PC-9 (cell line): ENCODE data around the gene ADGRA1. TPM values are rescaled to one million over a fixed set of nuclear protein-coding genes. Genes with fewer than 3 reads are reported as not detected.

Source experiments
- BruUV-seq: library from RNA; stranded (reverse); fragments of 400-500 nt; replicated peaks from 2 replicates; lab custom pipeline; 2021; lab: Mats Ljungman, UMichigan
- CTCF ChIA-PET: fragments of 300-600 bp; sonication (Branson Sonifier 250); formaldehyde crosslinking; loops from one replicate; lab custom pipeline; 2022; ENCODE audit warnings: antibody characterized with exemption; lab: Charles Lee
- POLR2A ChIA-PET: fragments of 300-600 bp; sonication (Branson Sonifier 250); formaldehyde crosslinking; loops from one replicate; lab custom pipeline; 2022; ENCODE audit warnings: antibody characterized with exemption; ENCODE audit not compliant: unreplicated experiment; lab: Charles Lee
- DNase-seq, 2 experiments: peaks; one replicate each; pipeline versions ENCODE4 v3.0.0 to v3.0.0-alpha.2; 2015 to 2022; ENCODE audit warnings: mixed read lengths in 1 of 2
- H2AFZ ChIP-seq: fragments of 200-600 bp; sonication (generic); 2 replicates; pipeline ENCODE4 v1.8.1; 2017; ENCODE audit warnings: antibody characterized with exemption
- H3F3A ChIP-seq: fragments of 200-600 bp; sonication (generic); 2 replicates; pipeline ENCODE4 v1.8.1; 2017; ENCODE audit warnings: antibody characterized with exemption, mild to moderate bottlenecking, low read depth; ENCODE audit not compliant: insufficient read depth
- H3K27ac ChIP-seq: fragments of 200-600 bp; sonication (generic); 2 replicates; pipeline ENCODE4 v1.6.1; 2016; ENCODE audit warnings: mixed run types
- H3K27me3 ChIP-seq: fragments of 200-600 bp; sonication (generic); 2 replicates; pipeline ENCODE4 v1.6.1; 2016; ENCODE audit warnings: low read depth, mixed run types; ENCODE audit not compliant: insufficient read depth
- H3K36me3 ChIP-seq: fragments of 200-600 bp; sonication (generic); 2 replicates; pipeline ENCODE4 v1.6.1; 2016; ENCODE audit warnings: low read depth, mixed run types
- H3K4me1 ChIP-seq: fragments of 200-600 bp; sonication (generic); replicated peaks from 2 replicates; pipeline ENCODE4 v1.6.1; 2016; ENCODE audit warnings: mixed run types; ENCODE audit not compliant: insufficient read depth
- H3K4me2 ChIP-seq: fragments of 200-600 bp; sonication (generic); 2 replicates; pipeline ENCODE4 v1.6.1; 2017; ENCODE audit warnings: mixed run types
- H3K4me3 ChIP-seq: fragments of 200-600 bp; sonication (generic); 2 replicates; pipeline ENCODE4 v1.6.1; 2016; ENCODE audit warnings: mixed run types
- H3K79me2 ChIP-seq: fragments of 200-600 bp; sonication (generic); 2 replicates; pipeline ENCODE4 v1.6.1; 2017; ENCODE audit warnings: low read depth, mixed run types
- H3K9me2 ChIP-seq: fragments of 200-600 bp; sonication (generic); 2 replicates; pipeline ENCODE4 v1.8.1; 2017; ENCODE audit warnings: mild to moderate bottlenecking; ENCODE audit not compliant: insufficient read depth
- H3K9me3 ChIP-seq: fragments of 200-600 bp; sonication (generic); 2 replicates; pipeline ENCODE4 v1.8.1; 2016; ENCODE audit warnings: low read depth; ENCODE audit not compliant: insufficient read depth
- H4K20me1 ChIP-seq: fragments of 200-600 bp; sonication (generic); 2 replicates; pipeline ENCODE4 v1.8.1; 2017; ENCODE audit not compliant: insufficient read depth
- EZH2 ChIP-seq: fragments of 200-600 bp; sonication (generic); IDR thresholded peaks from 2 replicates; pipeline ENCODE4 v1.8.0; 2017; ENCODE audit warnings: antibody characterized with exemption, low read depth
- intact Hi-C: fragments of 100-400 bp; cut with micrococcal nuclease; formaldehyde crosslinking; loops from one replicate; pipeline ENCODE4 v1.10.0; 2022; ENCODE audit not compliant: unreplicated experiment
- total RNA-seq: library from RNA; stranded (reverse); gene quantifications from 2 replicates; pipeline ENCODE4 v1.2.3, GENCODE V29; 2021
- TF ChIP-seq, protein P1 (sequence below): fragments of 200-600 bp; sonication (generic); conservative IDR thresholded peaks from 2 replicates; pipeline ENCODE4 v1.6.1; 2017; ENCODE audit warnings: mixed run types, antibody characterized with exemption, mild to moderate bottlenecking, moderate library complexity

The ADGRA1 gene
- total RNA-seq, 1 experiment from 2014 or later, result not detected

- Histone ChIP-seq H2AFZ (no peak overlapping the region), H3K9me3 (no peaks in the 10 kb centered on the region), H3K4me1 (no peaks in the 10 kb centered on the region), H3K9me2 (no peaks in the 10 kb centered on the region), H3K79me2 (no peaks in the 10 kb centered on the region), H3F3A (no peaks in the 10 kb centered on the region), H3K36me3 (no peaks in the 10 kb centered on the region), H3K27ac (no peak overlapping the region), H4K20me1 (no peaks in the 10 kb centered on the region), H3K4me2 (no peak overlapping the region), H3K27me3 (peaks cover 25% of the 10 kb centered on the region; the same call in 1 of the 2 replicates), H3K4me3 (no peak overlapping the region)
- POLR2A ChIA-PET, result no interaction called here
- no TSS peak for BruUV-seq
- no peak for DNase-seq
- CTCF ChIA-PET, result no interaction called here
- TF ChIP-seq EZH2, result no peak
- TF ChIP-seq, protein P1, sequence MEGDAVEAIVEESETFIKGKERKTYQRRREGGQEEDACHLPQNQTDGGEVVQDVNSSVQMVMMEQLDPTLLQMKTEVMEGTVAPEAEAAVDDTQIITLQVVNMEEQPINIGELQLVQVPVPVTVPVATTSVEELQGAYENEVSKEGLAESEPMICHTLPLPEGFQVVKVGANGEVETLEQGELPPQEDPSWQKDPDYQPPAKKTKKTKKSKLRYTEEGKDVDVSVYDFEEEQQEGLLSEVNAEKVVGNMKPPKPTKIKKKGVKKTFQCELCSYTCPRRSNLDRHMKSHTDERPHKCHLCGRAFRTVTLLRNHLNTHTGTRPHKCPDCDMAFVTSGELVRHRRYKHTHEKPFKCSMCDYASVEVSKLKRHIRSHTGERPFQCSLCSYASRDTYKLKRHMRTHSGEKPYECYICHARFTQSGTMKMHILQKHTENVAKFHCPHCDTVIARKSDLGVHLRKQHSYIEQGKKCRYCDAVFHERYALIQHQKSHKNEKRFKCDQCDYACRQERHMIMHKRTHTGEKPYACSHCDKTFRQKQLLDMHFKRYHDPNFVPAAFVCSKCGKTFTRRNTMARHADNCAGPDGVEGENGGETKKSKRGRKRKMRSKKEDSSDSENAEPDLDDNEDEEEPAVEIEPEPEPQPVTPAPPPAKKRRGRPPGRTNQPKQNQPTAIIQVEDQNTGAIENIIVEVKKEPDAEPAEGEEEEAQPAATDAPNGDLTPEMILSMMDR, result no peak
- intact Hi-C loops, result loop anchor here (10.0 kb wide), 1 partner anchor 165 kb away; the partner anchor contains the start of genes TUBGCP2 and ZNF511
Measured at GRCh38 chr10:133139551-133140065, 51.9 kb downstream of the ADGRA1 start.

GRCh38 chr10:133140417-133141143, 52.9 kb downstream of the ADGRA1 start:
- no peak overlapping the region for H3K4me3 ChIP-seq
- no peaks in the 10 kb centered on the region for H3K9me3 ChIP-seq
- BruUV-seq, result no TSS peak
- intact Hi-C loops, result loop anchor here (10.0 kb wide), 1 partner anchor 164 kb away; the partner anchor contains the start of genes TUBGCP2 and ZNF511
- peaks cover 24% of the 10 kb centered on the region; the same call in 1 of the 2 replicates for H3K27me3 ChIP-seq
- no peak for TF ChIP-seq EZH2
- TF ChIP-seq, protein P1, result no peak
- H3K36me3 ChIP-seq, result no peaks in the 10 kb centered on the region
- no peaks in the 10 kb centered on the region for H4K20me1 ChIP-seq
- no peak overlapping the region for H2AFZ ChIP-seq
- no peak for DNase-seq
- H3F3A ChIP-seq, result no peaks in the 10 kb centered on the region
- ChIA-PET CTCF (no interaction called here), POLR2A (no interaction called here)
- H3K79me2 ChIP-seq, result no peaks in the 10 kb centered on the region
- no peak overlapping the region for H3K4me2 ChIP-seq
- no peaks in the 10 kb centered on the region for H3K4me1 ChIP-seq
- H3K27ac ChIP-seq, result no peak overlapping the region
- no peaks in the 10 kb centered on the region for H3K9me2 ChIP-seq

DNA sequence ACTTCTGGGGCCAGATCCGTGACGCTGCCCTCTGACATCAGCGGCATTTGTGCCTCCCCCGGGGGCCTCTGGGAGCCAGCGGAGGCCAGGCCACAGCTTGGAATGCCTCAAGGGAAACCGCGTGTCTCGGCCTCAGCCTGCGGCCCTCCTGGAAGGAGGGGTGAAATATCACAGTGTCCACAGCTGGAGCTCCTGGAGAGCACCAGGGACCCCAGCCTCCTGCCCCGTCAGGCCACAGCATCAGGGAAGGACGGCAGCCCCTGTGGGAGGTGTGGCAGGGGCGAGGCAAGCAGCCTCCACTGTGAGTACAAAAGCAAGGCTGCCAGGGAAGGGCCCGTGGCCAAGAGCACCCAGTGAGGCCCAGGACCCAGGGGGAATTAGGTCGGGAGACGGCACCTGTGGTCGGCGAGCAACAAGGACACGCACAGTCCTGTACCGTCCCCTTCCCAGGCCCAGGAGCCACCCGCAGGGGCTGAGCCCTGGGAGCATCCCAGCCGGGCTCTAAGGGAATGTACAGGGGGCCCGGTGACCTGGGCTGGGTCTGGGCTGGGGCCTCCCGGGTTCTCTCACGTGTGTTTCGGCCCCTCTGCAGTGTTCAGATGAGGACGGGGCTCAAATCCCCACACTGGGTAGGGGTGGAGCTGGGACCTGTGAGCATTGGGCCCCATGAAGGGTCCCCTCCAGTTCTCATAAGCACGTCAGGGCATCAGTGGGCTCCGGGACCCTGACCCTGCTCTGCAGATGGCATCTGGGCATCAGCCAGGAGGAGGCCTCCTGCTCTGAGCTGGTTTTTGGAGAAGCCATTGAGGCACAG, 53.6 kb downstream of the ADGRA1 start:
- no peaks in the 10 kb centered on the region for H3K79me2 ChIP-seq
- H3K4me1 ChIP-seq, result no peaks in the 10 kb centered on the region
- H2AFZ ChIP-seq, result no peak overlapping the region
- no peak for TF ChIP-seq EZH2
- TF ChIP-seq, protein P1, result no peak
- no peaks in the 10 kb centered on the region for H4K20me1 ChIP-seq
- no peak overlapping the region for H3K4me3 ChIP-seq
- no TSS peak for BruUV-seq
- no peak overlapping the region for H3K27ac ChIP-seq
- no peak for DNase-seq
- H3K9me3 ChIP-seq, result no peaks in the 10 kb centered on the region
- ChIA-PET CTCF (no interaction called here), POLR2A (no interaction called here)
- H3F3A ChIP-seq, result no peaks in the 10 kb centered on the region
- no peaks in the 10 kb centered on the region for H3K9me2 ChIP-seq
- intact Hi-C loops, result loop anchor here (10.0 kb wide), 1 partner anchor 163 kb away; the partner anchor contains the start of genes TUBGCP2 and ZNF511
- H3K27me3 ChIP-seq, result peaks cover 25% of the 10 kb centered on the region; the same call in 1 of the 2 replicates
- no peak overlapping the region for H3K4me2 ChIP-seq
- H3K36me3 ChIP-seq, result no peaks in the 10 kb centered on the region
